Measurements from ENCODE around the gene GPR156. TPM values are rescaled to one million over a fixed set of nuclear protein-coding genes. Genes with fewer than 3 reads are reported as not detected.
"Not testable (repeated sequence)": the region's sequence is repeated elsewhere in the genome, so short reads cannot be mapped to it uniquely, and the experiment has no call there.

GPR156 gene
- total RNA-seq, 1 donor from 2014 or later = 0.13 TPM

- no peak for DNase-seq (ENCODE audit: low read depth, low spot score)
Measured at GRCh38 chr3:120162400-120162799, 122.6 kb downstream of the GPR156 start.

DNA sequence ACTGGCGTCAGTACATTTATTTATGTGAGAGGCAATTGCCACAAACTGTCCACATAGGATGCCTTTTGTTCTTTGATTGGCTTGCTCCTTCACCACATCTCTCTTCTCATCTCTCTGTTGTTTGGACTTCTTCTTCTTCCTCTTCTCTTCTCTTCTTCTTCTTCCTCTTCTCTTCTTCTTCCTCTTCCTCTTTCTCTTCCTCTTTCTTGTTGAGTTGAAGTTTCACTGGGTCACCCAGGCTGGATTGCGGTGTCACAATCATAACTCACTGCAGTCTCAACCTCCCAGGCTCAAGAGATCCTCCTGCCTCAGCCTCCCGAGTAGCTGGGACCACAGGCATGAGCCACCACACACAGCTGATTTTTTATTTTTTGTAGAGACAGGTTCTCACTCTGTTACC is 123.1 kb downstream of the GPR156 start:
- no peak for DNase-seq (ENCODE audit: low read depth, low spot score)

DNA sequence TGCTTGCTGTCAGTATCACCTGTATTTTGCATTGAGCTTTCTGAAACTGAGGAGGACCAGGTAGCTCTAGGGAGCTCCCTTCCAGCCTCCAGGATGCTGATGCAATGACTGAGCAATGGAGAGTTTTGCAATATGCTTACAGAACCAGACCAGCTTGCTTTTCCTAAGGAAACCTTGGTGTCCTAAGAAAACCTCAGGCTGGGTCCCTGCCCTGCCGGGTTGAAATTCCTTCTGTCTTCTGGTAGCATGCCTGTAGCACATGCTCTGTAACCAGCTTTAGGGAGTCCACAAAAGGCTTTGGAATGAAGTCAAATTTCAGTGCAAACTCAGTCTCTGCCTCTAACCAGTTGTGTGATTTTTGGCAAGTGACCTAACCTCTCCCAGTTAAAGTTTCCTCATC is 125.0 kb downstream of the GPR156 start:
- DNase-seq (ENCODE audit: low read depth, low spot score) = no peak

- no peak for DNase-seq (ENCODE audit: low read depth, low spot score)
Measured at GRCh38 chr3:120157681-120158080, 127.3 kb downstream of the GPR156 start.

DNA sequence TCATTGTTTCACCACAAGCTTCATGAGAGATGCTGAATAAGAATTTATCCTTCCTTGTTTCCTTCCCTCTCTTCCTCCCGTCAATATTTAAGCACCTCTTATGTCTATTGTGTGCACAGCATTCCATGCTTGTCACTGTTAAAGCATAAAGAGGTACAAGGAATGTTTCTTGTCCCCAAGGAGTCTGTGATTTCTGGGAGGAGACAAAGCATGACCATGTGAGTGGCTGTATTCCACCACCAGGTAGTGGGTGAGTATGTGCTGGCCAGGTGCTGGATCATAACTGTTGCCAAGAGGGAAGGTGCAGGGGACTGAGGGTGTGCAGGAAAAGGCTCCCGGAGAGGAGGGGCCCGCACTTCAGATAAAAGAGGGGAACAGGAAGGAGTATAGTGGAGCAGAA is 127.9 kb downstream of the GPR156 start:
- DNase-seq (ENCODE audit: low read depth, low spot score) = no peak

GRCh38 chr3:120156699-120157098 is 128.3 kb downstream of the GPR156 start:
- DNase-seq (ENCODE audit: low read depth, low spot score) = no peak

- DNase-seq (ENCODE audit: low read depth, low spot score) = not testable (repeated sequence)
Measured at GRCh38 chr3:120155694-120156093, 129.3 kb downstream of the GPR156 start.

GRCh38 chr3:120155108-120155507 is 129.9 kb downstream of the GPR156 start:
- DNase-seq (ENCODE audit: low read depth, low spot score) = no peak

DNA sequence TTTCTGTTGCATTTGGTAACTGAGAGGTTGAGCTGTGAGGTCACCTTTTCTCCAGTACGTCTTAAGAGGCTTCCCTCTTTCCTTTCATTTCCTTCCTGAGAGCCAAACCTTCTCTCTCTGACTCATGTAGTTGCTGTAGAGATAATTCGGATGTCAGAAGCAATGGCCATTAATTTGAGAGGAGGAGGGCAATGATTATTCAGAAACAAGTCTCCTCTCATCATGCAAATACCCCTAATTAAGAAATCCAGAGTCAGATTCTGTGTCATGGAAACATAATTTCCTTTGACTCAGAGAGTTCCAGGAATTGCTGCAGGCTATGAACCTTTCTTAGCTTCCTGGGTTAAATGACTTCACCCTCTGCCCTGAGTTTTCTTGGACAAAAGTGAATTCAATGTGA is 131.7 kb downstream of the GPR156 start:
- DNase-seq (ENCODE audit: low read depth, low spot score) = peak; percentile 53

DNA sequence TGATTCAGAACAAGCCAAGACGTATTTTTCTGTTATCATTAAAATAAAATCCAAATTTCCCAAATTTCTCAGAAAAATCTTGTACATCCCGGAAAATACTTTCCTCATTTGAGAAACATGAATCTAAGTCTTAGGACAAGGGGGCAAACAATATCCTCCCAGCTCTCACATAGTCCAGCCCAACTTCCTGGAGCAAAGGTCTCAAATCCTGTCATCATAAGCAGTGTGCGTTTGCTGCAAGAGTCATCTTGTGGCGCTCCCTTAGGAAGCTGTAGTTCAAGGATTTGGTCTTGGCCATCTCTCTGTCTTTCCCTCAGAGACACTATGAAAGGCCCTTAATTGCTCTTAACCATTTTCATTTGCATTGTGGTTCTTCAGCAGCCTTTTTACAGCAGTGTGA is 133.2 kb downstream of the GPR156 start:
- DNase-seq (ENCODE audit: low read depth, low spot score) = no peak

DNA sequence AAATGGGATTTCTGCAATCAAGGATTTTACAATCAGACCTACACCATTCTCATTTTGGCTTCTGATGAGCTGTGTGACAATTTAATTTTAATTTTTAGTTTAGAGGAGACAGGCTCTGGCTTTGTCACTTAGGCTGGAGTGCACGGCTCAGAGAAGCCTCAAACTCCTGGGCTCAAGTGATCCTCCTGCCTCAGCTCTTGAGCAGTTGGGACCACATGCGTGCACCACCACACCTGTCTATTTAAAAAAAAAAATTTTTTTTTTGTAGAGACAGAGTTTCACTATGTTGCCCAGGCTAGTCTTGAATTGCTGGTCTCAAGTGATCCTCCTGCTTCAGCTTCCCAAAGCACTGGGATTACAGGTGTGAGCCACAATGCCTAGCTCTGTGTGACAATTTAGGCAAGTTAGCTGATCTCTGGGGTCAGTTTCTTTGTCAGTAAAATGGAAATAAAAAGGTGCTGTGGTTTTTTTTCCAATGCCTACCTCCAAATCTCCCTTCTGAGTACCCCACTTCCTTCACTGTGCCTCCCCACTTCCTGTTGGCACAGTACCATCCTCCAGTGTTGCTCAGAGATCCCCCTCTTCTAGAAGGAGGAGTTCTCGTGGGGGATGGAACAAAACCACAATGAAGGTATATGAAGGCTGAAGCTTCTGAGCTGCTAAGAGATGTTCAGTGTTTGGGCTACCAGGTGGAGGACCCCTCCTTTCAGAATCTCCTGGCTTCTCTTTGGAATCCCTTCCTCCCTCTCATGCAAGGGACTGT is 136.7 kb downstream of the GPR156 start:
- DNase-seq (ENCODE audit: low read depth, low spot score) = no peak

GRCh38 chr3:120147072-120147871 is 137.8 kb downstream of the GPR156 start:
- no peak for DNase-seq (ENCODE audit: low read depth, low spot score)

GRCh38 chr3:120145542-120146285 is 139.3 kb downstream of the GPR156 start:
- no peak for DNase-seq (ENCODE audit: low read depth, low spot score)

DNA sequence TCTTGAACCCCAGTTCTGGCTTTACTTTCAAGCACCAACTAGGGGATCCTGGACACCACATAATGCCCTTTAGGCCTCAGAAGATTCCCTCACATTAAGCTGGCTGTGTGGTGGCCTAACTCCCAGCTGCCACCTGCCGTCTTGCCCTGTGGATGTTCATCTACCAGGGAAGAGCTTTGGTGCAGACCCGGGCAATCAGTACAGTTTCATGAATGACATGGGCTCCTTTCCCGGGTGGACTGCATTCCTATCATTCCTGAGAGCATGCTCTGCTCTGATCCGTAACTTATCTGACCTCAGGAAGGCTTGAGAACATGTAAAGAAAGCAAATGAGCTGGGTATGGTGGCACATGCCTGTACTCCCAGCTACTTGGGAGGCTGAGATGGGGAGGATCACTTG is 140.8 kb downstream of the GPR156 start:
- no peak for DNase-seq (ENCODE audit: low read depth, low spot score)

DNA sequence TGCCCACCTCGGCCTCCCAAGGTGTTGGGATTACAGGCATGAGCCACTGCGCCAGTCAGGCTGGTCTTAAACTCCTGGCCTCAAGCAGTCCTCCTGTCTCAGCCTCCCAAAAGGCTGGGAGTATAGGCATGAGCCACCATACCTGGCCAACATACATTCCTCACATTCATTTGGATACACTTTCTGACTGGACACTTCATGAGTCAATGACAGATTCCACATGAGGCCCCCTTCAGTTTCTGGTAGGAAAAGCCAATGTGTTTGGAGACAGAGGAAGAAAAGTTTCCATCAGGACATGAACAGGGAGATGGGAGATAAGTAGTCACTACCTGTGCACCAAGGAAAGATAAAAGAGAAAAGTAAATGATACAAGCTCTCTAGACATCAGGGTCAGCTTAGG is 141.3 kb downstream of the GPR156 start:
- no peak for DNase-seq (ENCODE audit: low read depth, low spot score)

DNA sequence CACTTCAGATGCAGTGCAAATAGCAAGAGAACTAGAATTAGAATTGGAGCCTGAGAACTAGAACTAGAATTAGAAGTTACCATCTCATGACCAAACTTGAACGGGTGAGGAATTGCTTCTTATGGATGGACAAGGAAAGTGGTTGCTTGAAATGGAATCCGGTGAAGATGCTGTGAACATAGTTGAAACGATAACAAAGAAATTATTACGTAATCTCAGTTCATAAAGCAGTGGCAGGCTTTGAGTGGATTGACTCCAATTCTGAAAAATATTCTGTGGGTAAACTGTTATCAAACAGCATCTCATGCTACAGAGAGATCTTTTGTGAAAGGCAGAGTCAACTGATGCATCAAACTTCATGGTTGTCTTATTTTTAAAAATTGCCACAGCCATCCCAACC is 142.8 kb downstream of the GPR156 start:
- DNase-seq (ENCODE audit: low read depth, low spot score) = no peak

GRCh38 chr3:120140098-120140742 is 144.8 kb downstream of the GPR156 start:
- DNase-seq (ENCODE audit: low read depth, low spot score) = no peak

DNA sequence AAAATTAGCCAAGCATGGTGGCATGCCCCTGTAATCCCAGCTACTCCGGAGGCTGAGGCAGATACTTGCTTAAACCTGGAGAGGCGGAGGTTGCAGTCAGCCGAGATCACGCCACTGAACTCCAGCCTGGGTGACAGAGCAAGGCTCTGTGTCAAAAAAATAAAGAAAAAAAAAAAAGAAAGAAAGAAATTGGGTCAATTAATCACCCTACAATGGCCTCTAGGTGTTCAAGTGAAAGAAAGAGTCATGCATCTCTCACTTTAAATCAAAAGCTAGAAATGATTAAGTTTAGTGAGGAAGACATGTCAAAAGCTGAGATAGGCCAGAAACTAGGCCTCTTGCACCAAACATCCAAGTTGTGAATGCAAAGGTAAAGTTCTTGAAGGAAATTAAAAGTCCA is 145.9 kb downstream of the GPR156 start:
- no peak for DNase-seq (ENCODE audit: low read depth, low spot score)

GRCh38 chr3:120137548-120137947 is 147.5 kb downstream of the GPR156 start:
- DNase-seq (ENCODE audit: low read depth, low spot score) = no peak

GRCh38 chr3:120130656-120131055 is 154.4 kb downstream of the GPR156 start:
- no peak for DNase-seq (ENCODE audit: low read depth, low spot score)

DNA sequence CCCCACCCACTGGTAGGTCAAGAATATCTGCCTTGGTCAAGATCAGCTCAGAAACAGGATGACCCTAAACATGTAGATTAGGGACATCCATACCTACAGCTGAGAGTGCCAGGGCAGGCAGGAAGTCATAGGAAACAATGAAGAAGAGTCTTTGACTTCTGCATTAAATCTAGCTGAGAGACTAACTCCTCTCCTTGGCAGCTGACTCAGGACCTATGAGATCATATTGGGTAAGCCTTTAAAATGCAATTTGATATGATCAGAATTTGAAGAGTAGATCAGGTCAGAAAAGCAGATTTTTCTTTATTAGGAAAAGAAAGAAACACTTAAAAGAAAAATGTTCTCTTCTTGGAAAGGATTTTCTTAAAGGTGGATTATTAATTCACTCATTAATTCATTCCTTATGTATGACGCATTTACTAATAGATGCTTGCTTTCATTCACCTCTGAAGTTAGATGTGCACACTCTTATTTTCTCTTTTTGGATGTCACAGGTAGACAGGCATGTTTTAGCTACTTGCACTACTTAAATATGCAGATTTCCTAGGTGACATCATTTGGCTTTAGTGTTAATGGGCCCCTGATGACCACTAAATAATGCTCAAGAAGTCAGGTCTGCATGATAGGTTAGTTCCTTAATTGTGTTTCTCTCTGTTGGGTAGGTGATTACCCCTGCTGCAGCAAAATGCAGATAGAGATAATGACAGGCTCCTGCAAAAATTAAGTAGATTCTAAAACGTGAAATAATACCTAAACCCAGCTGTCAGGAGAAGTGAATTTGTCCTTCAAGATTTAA is 155.1 kb downstream of the GPR156 start:
- DNase-seq (ENCODE audit: low read depth, low spot score) = no peak

Measured in pulmonary artery endothelial cell (primary cell).